ENCODE data around the gene ZRSR2.

- TF ChIP-seq CHD2 (IDR thresholded peaks at IDR 0.05; ENCODE audit: low read length) (no peak), USF2 (IDR thresholded peaks at IDR 0.05; ENCODE audit: low read length) (no peak), SP2 (IDR thresholded peaks at IDR 0.05; ENCODE audit: low read length) (no peak), KDM5A (IDR thresholded peaks at IDR 0.05; ENCODE audit: low read length) (no peak), POLR2AphosphoS5 (IDR thresholded peaks at IDR 0.05; ENCODE audit: low read depth, low read length) (no peak), SUZ12 (IDR thresholded peaks at IDR 0.05; ENCODE audit: low read length) (no peak), CTCF (IDR thresholded peaks at IDR 0.05; ENCODE audit: control extremely low read depth in 1 of 3, insufficient read depth in 1 of 3, low read depth in 1 of 3, low read length in 3 of 3) (no peak), SP4 (IDR thresholded peaks at IDR 0.05; ENCODE audit: low read length) (no peak), EZH2 (IDR thresholded peaks at IDR 0.05; ENCODE audit: low read depth, low read length, severe bottlenecking) (no peak), CHD1 (IDR thresholded peaks at IDR 0.05; ENCODE audit: low read depth, low read length) (no peak), POLR2A (IDR thresholded peaks at IDR 0.05; ENCODE audit: control extremely low read depth in 1 of 2, low read depth in 2 of 2, low read length in 2 of 2) (no peak), PHF8 (conservative IDR thresholded peaks at IDR 0.05; ENCODE audit: low read depth, low read length) (no peak), EP300 (IDR thresholded peaks at IDR 0.05; ENCODE audit: borderline replicate concordance in 1 of 2, low read depth in 2 of 2, low read length in 2 of 2) (no peak)
Observed at GRCh38 chrX:15864023-15864422, 73.7 kb downstream of the ZRSR2 start.

Data from H1 (cell line).